GM12865 (cell line): ENCODE measurements around the gene NYAP2.

Experiments used
- DNase-seq: peaks from one replicate; pipeline ENCODE4 v3.0.0; 2010; ENCODE audit warnings: low read depth
- H3K4me3 ChIP-seq: 2 replicates; pipeline ENCODE4 v1.5.1; 2011; ENCODE audit warnings: mild to moderate bottlenecking, low read depth, low read length, control low read depth
- CTCF ChIP-seq: IDR thresholded peaks from 2 replicates; pipeline ENCODE4 v1.5.1; 2011; ENCODE audit warnings: low read length, control low read depth, low read depth, inconsistent platforms; ENCODE audit not compliant: insufficient read depth; ENCODE audit errors: missing control alignments

NYAP2 gene

GRCh38 chr2:225556461-225556860 is 157.0 kb downstream of the NYAP2 start:
- no peak overlapping the region for H3K4me3 ChIP-seq
- no peak for TF ChIP-seq CTCF
- no peak for DNase-seq

- TF ChIP-seq CTCF, result no peak
- DNase-seq, result no peak
- H3K4me3 ChIP-seq, result no peak overlapping the region
Observed at GRCh38 chr2:225558399-225559071, 159.0 kb downstream of the NYAP2 start.

- DNase-seq, result no peak
- no peak for TF ChIP-seq CTCF
- H3K4me3 ChIP-seq, result no peak overlapping the region
Observed at GRCh38 chr2:225559072-225559415, 159.5 kb downstream of the NYAP2 start.

GRCh38 chr2:225566798-225567197 is 167.3 kb downstream of the NYAP2 start:
- no peak for DNase-seq
- H3K4me3 ChIP-seq, result no peak overlapping the region
- no peak for TF ChIP-seq CTCF

- H3K4me3 ChIP-seq, result no peak overlapping the region
- no peak for TF ChIP-seq CTCF
- DNase-seq, result no peak
Observed at GRCh38 chr2:225569995-225570394, 170.5 kb downstream of the NYAP2 start.

- TF ChIP-seq CTCF, result no peak
- H3K4me3 ChIP-seq, result no peak overlapping the region
- DNase-seq, result no peak
Observed at GRCh38 chr2:225573603-225574002, 174.1 kb downstream of the NYAP2 start.

GRCh38 chr2:225574582-225575138 is 175.2 kb downstream of the NYAP2 start:
- no peak overlapping the region for H3K4me3 ChIP-seq
- no peak for DNase-seq
- TF ChIP-seq CTCF, result no peak
